ENCODE results near the gene PNPLA3. TPM values are rescaled to one million over a fixed set of nuclear protein-coding genes. Genes with fewer than 3 reads are reported as not detected.

PNPLA3 gene
- total RNA-seq, 1 experiment from 2014 or later = 17.5 TPM

DNA sequence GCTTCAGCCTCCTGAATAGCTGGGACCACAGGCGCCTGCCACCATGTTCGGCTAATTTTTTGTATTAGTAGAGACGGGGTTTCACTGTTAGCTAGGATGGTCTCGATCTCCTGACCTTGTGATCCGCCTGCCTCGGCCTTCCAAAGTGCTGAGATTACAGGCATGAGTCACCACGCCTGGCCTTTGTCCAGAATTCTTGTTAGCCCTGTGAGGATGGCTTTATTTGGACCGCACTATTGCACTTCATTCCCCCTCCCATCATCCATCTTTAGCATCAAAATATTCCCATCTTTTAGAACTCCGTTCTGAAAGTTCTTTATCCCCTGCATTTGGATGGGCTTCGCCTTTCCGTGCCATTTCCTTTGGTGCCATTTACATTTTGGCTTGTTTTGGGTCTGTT, 34.3 kb downstream of the PNPLA3 start:
- H3K18ac ChIP-seq (ENCODE audit: insufficient read length, low read depth, low read length) = no peak overlapping the region
- peaks cover 0 to 2% (median 0%) of the 10 kb centered on the region in 3 experiments; a peak in 2 of 7 replicates for H3K36me3 Mint-ChIP-seq (ENCODE audit: insufficient read depth in 1 of 3, low read depth in 3 of 3)
- H3T11ph ChIP-seq (ENCODE audit: low read length) = no peak overlapping the region
- no peak overlapping the region for H2BK12ac ChIP-seq (ENCODE audit: insufficient read length, low read depth, low read length)
- peaks cover 3% of the 10 kb centered on the region; the same call in 1 of the 2 replicates for H3K27me3 Mint-ChIP-seq (ENCODE audit: low read depth)
- H3K9me3 ChIP-seq (ENCODE audit: control insufficient read depth, low read depth, low read length) = no peaks in the 10 kb centered on the region
- H3K27ac Mint-ChIP-seq = no peak overlapping the region
- no peak overlapping the region for H2BK20ac ChIP-seq (ENCODE audit: low read depth, low read length, poor library complexity, severe bottlenecking)
- H2BK120ac ChIP-seq (ENCODE audit: low read depth, low read length, poor library complexity, severe bottlenecking) = no peak overlapping the region
- no peaks in the 10 kb centered on the region for H3K27me3 ChIP-seq (ENCODE audit: insufficient read depth, low read length)
- peak overlapping the region in 1 of 2 experiments; percentile 52; a peak in 3 of 5 replicates for H3K4me3 Mint-ChIP-seq
- H3K4me2 ChIP-seq (ENCODE audit: insufficient read depth, insufficient read length, low read length) = no peak overlapping the region
- H3K4ac ChIP-seq (ENCODE audit: low read depth, low read length) = no peak overlapping the region
- no peak for DNase-seq
- no peaks in the 10 kb centered on the region for H3K79me1 ChIP-seq (ENCODE audit: insufficient read depth, low read depth, low read length, poor library complexity, severe bottlenecking)
- H3K9me3 Mint-ChIP-seq = no peaks in the 10 kb centered on the region
- no CpG with 5 or more reads among the region's 11 CpGs for whole genome bisulfite sequencing (ENCODE audit: extremely low coverage, insufficient read length, low lambda C conversion rate)
- peaks cover 8% of the 10 kb centered on the region for H3K23me2 ChIP-seq (ENCODE audit: insufficient read length, low read depth, low read length, poor library complexity, severe bottlenecking)
- H3K27ac ChIP-seq (ENCODE audit: insufficient read length, low read depth, low read length) = no peak overlapping the region
- no peak overlapping the region for H2AK5ac ChIP-seq (ENCODE audit: insufficient read length, low read length)
- H2BK15ac ChIP-seq (ENCODE audit: low read depth, low read length) = no peak overlapping the region
- no peak overlapping the region for H3K23ac ChIP-seq (ENCODE audit: insufficient read length, low read depth, low read length)
- no peak overlapping the region for H3K14ac ChIP-seq (ENCODE audit: insufficient read depth, low read length)
- H3K4me1 ChIP-seq (ENCODE audit: insufficient read depth, low read length) = peaks cover 8% of the 10 kb centered on the region; the same call in 1 of the 2 replicates
- no peak overlapping the region for H3K9ac ChIP-seq (ENCODE audit: extremely low read depth, insufficient read length, low read length)
- H3K56ac ChIP-seq (ENCODE audit: insufficient read length, low read depth, low read length) = no peak overlapping the region
- no peaks in the 10 kb centered on the region for H3K79me2 ChIP-seq (ENCODE audit: insufficient read depth, low read length)
- no peak overlapping the region for H2BK5ac ChIP-seq (ENCODE audit: insufficient read length, low read length)
- no peak overlapping the region for H4K5ac ChIP-seq (ENCODE audit: insufficient read length, low read depth, low read length)
- H3K4me1 Mint-ChIP-seq = peaks cover 29 to 33% of the 10 kb centered on the region in 2 experiments
- no peak overlapping the region for H4K8ac ChIP-seq (replicated peaks; ENCODE audit: insufficient read length, low read depth, low read length)
- TF ChIP-seq, protein P1, sequence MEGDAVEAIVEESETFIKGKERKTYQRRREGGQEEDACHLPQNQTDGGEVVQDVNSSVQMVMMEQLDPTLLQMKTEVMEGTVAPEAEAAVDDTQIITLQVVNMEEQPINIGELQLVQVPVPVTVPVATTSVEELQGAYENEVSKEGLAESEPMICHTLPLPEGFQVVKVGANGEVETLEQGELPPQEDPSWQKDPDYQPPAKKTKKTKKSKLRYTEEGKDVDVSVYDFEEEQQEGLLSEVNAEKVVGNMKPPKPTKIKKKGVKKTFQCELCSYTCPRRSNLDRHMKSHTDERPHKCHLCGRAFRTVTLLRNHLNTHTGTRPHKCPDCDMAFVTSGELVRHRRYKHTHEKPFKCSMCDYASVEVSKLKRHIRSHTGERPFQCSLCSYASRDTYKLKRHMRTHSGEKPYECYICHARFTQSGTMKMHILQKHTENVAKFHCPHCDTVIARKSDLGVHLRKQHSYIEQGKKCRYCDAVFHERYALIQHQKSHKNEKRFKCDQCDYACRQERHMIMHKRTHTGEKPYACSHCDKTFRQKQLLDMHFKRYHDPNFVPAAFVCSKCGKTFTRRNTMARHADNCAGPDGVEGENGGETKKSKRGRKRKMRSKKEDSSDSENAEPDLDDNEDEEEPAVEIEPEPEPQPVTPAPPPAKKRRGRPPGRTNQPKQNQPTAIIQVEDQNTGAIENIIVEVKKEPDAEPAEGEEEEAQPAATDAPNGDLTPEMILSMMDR (conservative IDR thresholded peaks at IDR 0.05) = no peak
- H4K91ac ChIP-seq (ENCODE audit: insufficient read length, low read depth, low read length) = no peak overlapping the region
- H2AFZ ChIP-seq (ENCODE audit: low read length) = no peak overlapping the region
- no peaks in the 10 kb centered on the region for H4K20me1 ChIP-seq (ENCODE audit: control insufficient read depth, insufficient read depth, insufficient read length)
